ENCODE data around the gene MVP. TPM values are rescaled to one million over a fixed set of nuclear protein-coding genes. Genes with fewer than 3 reads are reported as not detected.

The MVP gene
- polyA plus RNA-seq, 1 experiment = 251 TPM

- no peak for DNase-seq (ENCODE audit: low read depth, low spot score)
- POLR2A ChIA-PET = interaction anchor here (0.6 kb wide), 1 partner anchor 57 kb away, joined by 3 read pairs; no protein-coding TSS in a partner anchor
- CTCF ChIA-PET = no interaction called here
These were observed 71.5 kb downstream of the MVP start for GRCh38 chr16:29891525-29892457.

GRCh38 chr16:29892458-29892813 lies 72.2 kb downstream of the MVP start:
- ChIA-PET POLR2A (no interaction called here), CTCF (no interaction called here)
- Histone ChIP-seq H3K9me3 (ENCODE audit: control insufficient read depth, insufficient read depth, low read length) (no peaks in the 10 kb centered on the region), H3K4me3 (ENCODE audit: low read depth, low read length) (no peak overlapping the region), H3K27ac (ENCODE audit: low read depth, low read length) (no peak overlapping the region), H3K27me3 (ENCODE audit: control insufficient read depth, insufficient read depth, low read length) (no peaks in the 10 kb centered on the region)
- no peak for TF ChIP-seq CTCF (IDR thresholded peaks at IDR 0.05; ENCODE audit: low read depth, low read length)
- no peak for DNase-seq (ENCODE audit: low read depth, low spot score)

More at GRCh38 chr16:29891525-29892457, 71.5 kb downstream of the MVP start:
- no peak overlapping the region for H3K4me3 ChIP-seq (ENCODE audit: low read depth, low read length)
- no peak for TF ChIP-seq CTCF (IDR thresholded peaks at IDR 0.05; ENCODE audit: low read depth, low read length)
- H3K9me3 ChIP-seq (ENCODE audit: control insufficient read depth, insufficient read depth, low read length) = no peaks in the 10 kb centered on the region
- no peaks in the 10 kb centered on the region for H3K27me3 ChIP-seq (ENCODE audit: control insufficient read depth, insufficient read depth, low read length)
- H3K27ac ChIP-seq (ENCODE audit: low read depth, low read length) = no peak overlapping the region

GRCh38 chr16:29893553-29893952 lies 73.3 kb downstream of the MVP start:
- Histone ChIP-seq H3K27ac (ENCODE audit: low read depth, low read length) (no peak overlapping the region), H3K9me3 (ENCODE audit: control insufficient read depth, insufficient read depth, low read length) (no peaks in the 10 kb centered on the region), H3K4me3 (ENCODE audit: low read depth, low read length) (no peak overlapping the region), H3K27me3 (ENCODE audit: control insufficient read depth, insufficient read depth, low read length) (peaks cover 9% of the 10 kb centered on the region)
- ChIA-PET CTCF (no interaction called here), POLR2A (no interaction called here)
- no peak for TF ChIP-seq CTCF (IDR thresholded peaks at IDR 0.05; ENCODE audit: low read depth, low read length)
- no peak for DNase-seq (ENCODE audit: low read depth, low spot score)

GRCh38 chr16:29894352-29894751 lies 74.1 kb downstream of the MVP start:
- DNase-seq (ENCODE audit: low read depth, low spot score) = no peak
- no peak for TF ChIP-seq CTCF (IDR thresholded peaks at IDR 0.05; ENCODE audit: low read depth, low read length)
- peaks cover 9% of the 10 kb centered on the region for H3K27me3 ChIP-seq (ENCODE audit: control insufficient read depth, insufficient read depth, low read length)
- ChIA-PET POLR2A (interaction anchor here (0.7 kb wide), 1 partner anchor 92 kb away, joined by 8 read pairs; no protein-coding TSS in a partner anchor), CTCF (interaction anchor here (0.6 kb wide), 1 partner anchor 114 kb away, joined by 3 read pairs; no protein-coding TSS in a partner anchor)
- H3K4me3 ChIP-seq (ENCODE audit: low read depth, low read length) = no peak overlapping the region
- H3K27ac ChIP-seq (ENCODE audit: low read depth, low read length) = no peak overlapping the region
- H3K9me3 ChIP-seq (ENCODE audit: control insufficient read depth, insufficient read depth, low read length) = no peaks in the 10 kb centered on the region

- POLR2A ChIA-PET = no interaction called here
These were observed 76.6 kb downstream of the MVP start for GRCh38 chr16:29896841-29897240.

More at GRCh38 chr16:29896841-29897240, 76.6 kb downstream of the MVP start:
- CTCF ChIA-PET = no interaction called here
- Histone ChIP-seq H3K4me3 (ENCODE audit: low read depth, low read length) (no peak overlapping the region), H3K9me3 (ENCODE audit: control insufficient read depth, insufficient read depth, low read length) (no peaks in the 10 kb centered on the region), H3K27ac (ENCODE audit: low read depth, low read length) (no peak overlapping the region), H3K27me3 (ENCODE audit: control insufficient read depth, insufficient read depth, low read length) (peaks cover 9% of the 10 kb centered on the region)
- no peak for DNase-seq (ENCODE audit: low read depth, low spot score)
- no peak for TF ChIP-seq CTCF (IDR thresholded peaks at IDR 0.05; ENCODE audit: low read depth, low read length)
